ELF-1 (cell line): ENCODE results near the gene CSPG5.

ENCODE experiments used
- DNase-seq: peaks from one replicate; pipeline ENCODE4 v3.0.0-alpha.2; 2016; ENCODE audit warnings: low read depth, low spot score

CSPG5 gene

GRCh38 chr3:47540281-47540680, 38.4 kb downstream of the CSPG5 start:
- DNase-seq, result no peak

GRCh38 chr3:47536967-47537366, 41.7 kb downstream of the CSPG5 start:
- DNase-seq, result no peak

- DNase-seq, result no peak
These were observed 42.3 kb downstream of the CSPG5 start for GRCh38 chr3:47536221-47536891.

- DNase-seq, result no peak
These were observed 44.6 kb downstream of the CSPG5 start for GRCh38 chr3:47533996-47534454.

GRCh38 chr3:47533481-47533880, 45.2 kb downstream of the CSPG5 start:
- DNase-seq, result no peak

GRCh38 chr3:47527952-47528725, 50.5 kb downstream of the CSPG5 start:
- DNase-seq, result no peak

GRCh38 chr3:47525617-47526016, 53.0 kb downstream of the CSPG5 start:
- no peak for DNase-seq

- no peak for DNase-seq
These were observed 55.2 kb downstream of the CSPG5 start for GRCh38 chr3:47523310-47524073.

- DNase-seq, result peak; percentile 94
These were observed 56.3 kb downstream of the CSPG5 start for GRCh38 chr3:47522082-47522987.

GRCh38 chr3:47520756-47521155, 57.9 kb downstream of the CSPG5 start:
- DNase-seq, result no peak

- DNase-seq, result no peak
These were observed 60.7 kb downstream of the CSPG5 start for GRCh38 chr3:47517937-47518336.

- no peak for DNase-seq
These were observed 62.8 kb downstream of the CSPG5 start for GRCh38 chr3:47515864-47516319.

- DNase-seq, result no peak
These were observed 63.6 kb downstream of the CSPG5 start for GRCh38 chr3:47515100-47515499.

GRCh38 chr3:47513125-47513929, 65.3 kb downstream of the CSPG5 start, which contains the start of gene ELP6:
Gene ELP6 (minus strand): TSS chr3:47513712. CDS start chr3:47513590, 122 bp downstream.
- peak; percentile 98 for DNase-seq

GRCh38 chr3:47512416-47513124, 66.1 kb downstream of the CSPG5 start:
- peak; percentile 47 for DNase-seq
